Measurements from ENCODE around the gene GFAP.
A peak's percentile ranks its signal among the peaks of the same experiment; 100 is the strongest.

The GFAP gene

GRCh38 chr17:44907729-44908470 is 7.4 kb downstream of the GFAP start:
- Histone ChIP-seq H3K9ac (ENCODE audit: low read length) (no peak overlapping the region), H3K4me3 (ENCODE audit: low read length) (no peak overlapping the region), H3K27ac (ENCODE audit: low read depth, low read length) (no peak overlapping the region), H3K27me3 (ENCODE audit: control insufficient read depth, insufficient read depth, low read length) (peaks cover 5% of the 10 kb centered on the region), H3K36me3 (ENCODE audit: control insufficient read depth, insufficient read depth, low read length) (no peaks in the 10 kb centered on the region), H3K4me1 (ENCODE audit: control insufficient read depth, insufficient read depth, low read length) (no peaks in the 10 kb centered on the region)

- Histone ChIP-seq H3K27me3 (ENCODE audit: control insufficient read depth, insufficient read depth, low read length) (peaks cover 2% of the 10 kb centered on the region), H3K4me3 (ENCODE audit: low read length) (no peak overlapping the region)
These were observed 8.3 kb downstream of the GFAP start for GRCh38 chr17:44906763-44907728.

GRCh38 chr17:44906010-44906646 is 9.2 kb downstream of the GFAP start:
- Histone ChIP-seq H3K4me3 (ENCODE audit: low read length) (no peak overlapping the region), H3K27ac (ENCODE audit: low read depth, low read length) (no peak overlapping the region), H3K4me1 (ENCODE audit: control insufficient read depth, insufficient read depth, low read length) (no peaks in the 10 kb centered on the region), H3K36me3 (ENCODE audit: control insufficient read depth, insufficient read depth, low read length) (no peaks in the 10 kb centered on the region), H3K27me3 (ENCODE audit: control insufficient read depth, insufficient read depth, low read length) (peaks cover under 1% of the 10 kb centered on the region), H3K9ac (ENCODE audit: low read length) (no peak overlapping the region)

More at GRCh38 chr17:44906763-44907728, 8.3 kb downstream of the GFAP start:
- H3K27ac ChIP-seq (ENCODE audit: low read depth, low read length) = no peak overlapping the region
- no peaks in the 10 kb centered on the region for H3K36me3 ChIP-seq (ENCODE audit: control insufficient read depth, insufficient read depth, low read length)
- H3K4me1 ChIP-seq (ENCODE audit: control insufficient read depth, insufficient read depth, low read length) = no peaks in the 10 kb centered on the region
- no peak overlapping the region for H3K9ac ChIP-seq (ENCODE audit: low read length)

GRCh38 chr17:44905006-44906000 is 10.0 kb downstream of the GFAP start:
- peaks cover 3% of the 10 kb centered on the region for H3K4me1 ChIP-seq (ENCODE audit: control insufficient read depth, insufficient read depth, low read length)
- H3K4me3 ChIP-seq (ENCODE audit: low read length) = no peak overlapping the region
- no peak overlapping the region for H3K27ac ChIP-seq (ENCODE audit: low read depth, low read length)
- no peaks in the 10 kb centered on the region for H3K36me3 ChIP-seq (ENCODE audit: control insufficient read depth, insufficient read depth, low read length)
- no peaks in the 10 kb centered on the region for H3K27me3 ChIP-seq (ENCODE audit: control insufficient read depth, insufficient read depth, low read length)
- no peak overlapping the region for H3K9ac ChIP-seq (ENCODE audit: low read length)

- Histone ChIP-seq H3K27me3 (ENCODE audit: control insufficient read depth, insufficient read depth, low read length) (no peaks in the 10 kb centered on the region), H3K27ac (ENCODE audit: low read depth, low read length) (no peak overlapping the region), H3K36me3 (ENCODE audit: control insufficient read depth, insufficient read depth, low read length) (no peaks in the 10 kb centered on the region), H3K4me3 (ENCODE audit: low read length) (no peak overlapping the region), H3K9ac (ENCODE audit: low read length) (no peak overlapping the region), H3K4me1 (ENCODE audit: control insufficient read depth, insufficient read depth, low read length) (peaks cover 6% of the 10 kb centered on the region)
These were observed 11.0 kb downstream of the GFAP start for GRCh38 chr17:44904001-44904984.

- Histone ChIP-seq H3K36me3 (ENCODE audit: control insufficient read depth, insufficient read depth, low read length) (no peaks in the 10 kb centered on the region), H3K4me1 (ENCODE audit: control insufficient read depth, insufficient read depth, low read length) (peaks cover 8% of the 10 kb centered on the region), H3K27me3 (ENCODE audit: control insufficient read depth, insufficient read depth, low read length) (no peaks in the 10 kb centered on the region), H3K27ac (ENCODE audit: low read depth, low read length) (no peak overlapping the region), H3K4me3 (ENCODE audit: low read length) (no peak overlapping the region), H3K9ac (ENCODE audit: low read length) (no peak overlapping the region)
These were observed 12.2 kb downstream of the GFAP start for GRCh38 chr17:44903012-44903685.

- Histone ChIP-seq H3K4me3 (ENCODE audit: low read length) (no peak overlapping the region), H3K27me3 (ENCODE audit: control insufficient read depth, insufficient read depth, low read length) (no peaks in the 10 kb centered on the region), H3K9ac (ENCODE audit: low read length) (no peak overlapping the region), H3K36me3 (ENCODE audit: control insufficient read depth, insufficient read depth, low read length) (no peaks in the 10 kb centered on the region), H3K4me1 (ENCODE audit: control insufficient read depth, insufficient read depth, low read length) (peaks cover 8% of the 10 kb centered on the region), H3K27ac (ENCODE audit: low read depth, low read length) (no peak overlapping the region)
These were observed 13.1 kb downstream of the GFAP start for GRCh38 chr17:44902135-44902760.

- no peaks in the 10 kb centered on the region for H3K27me3 ChIP-seq (ENCODE audit: control insufficient read depth, insufficient read depth, low read length)
- no peak overlapping the region for H3K9ac ChIP-seq (ENCODE audit: low read length)
- H3K4me1 ChIP-seq (ENCODE audit: control insufficient read depth, insufficient read depth, low read length) = peaks cover 8% of the 10 kb centered on the region
- H3K27ac ChIP-seq (ENCODE audit: low read depth, low read length) = no peak overlapping the region
- no peak overlapping the region for H3K4me3 ChIP-seq (ENCODE audit: low read length)
- H3K36me3 ChIP-seq (ENCODE audit: control insufficient read depth, insufficient read depth, low read length) = no peaks in the 10 kb centered on the region
These were observed 13.8 kb downstream of the GFAP start for GRCh38 chr17:44901411-44901921.

GRCh38 chr17:44900894-44901293 is 14.4 kb downstream of the GFAP start:
- Histone ChIP-seq H3K27me3 (ENCODE audit: control insufficient read depth, insufficient read depth, low read length) (no peaks in the 10 kb centered on the region), H3K36me3 (ENCODE audit: control insufficient read depth, insufficient read depth, low read length) (no peaks in the 10 kb centered on the region), H3K27ac (ENCODE audit: low read depth, low read length) (peak overlapping the region; percentile 68), H3K9ac (ENCODE audit: low read length) (no peak overlapping the region), H3K4me3 (ENCODE audit: low read length) (no peak overlapping the region), H3K4me1 (ENCODE audit: control insufficient read depth, insufficient read depth, low read length) (peaks cover 8% of the 10 kb centered on the region)

Measured in rectal smooth muscle tissue (tissue), 1 donor.